ENCODE data around the gene AAK1. TPM values are rescaled to one million over a fixed set of nuclear protein-coding genes. Genes with fewer than 3 reads are reported as not detected.
"Not testable (repeated sequence)": the region's sequence is repeated elsewhere in the genome, so short reads cannot be mapped to it uniquely, and the experiment has no call there.

The AAK1 gene
- total RNA-seq, 1 donor from 2014 or later: 48.6 TPM

DNA sequence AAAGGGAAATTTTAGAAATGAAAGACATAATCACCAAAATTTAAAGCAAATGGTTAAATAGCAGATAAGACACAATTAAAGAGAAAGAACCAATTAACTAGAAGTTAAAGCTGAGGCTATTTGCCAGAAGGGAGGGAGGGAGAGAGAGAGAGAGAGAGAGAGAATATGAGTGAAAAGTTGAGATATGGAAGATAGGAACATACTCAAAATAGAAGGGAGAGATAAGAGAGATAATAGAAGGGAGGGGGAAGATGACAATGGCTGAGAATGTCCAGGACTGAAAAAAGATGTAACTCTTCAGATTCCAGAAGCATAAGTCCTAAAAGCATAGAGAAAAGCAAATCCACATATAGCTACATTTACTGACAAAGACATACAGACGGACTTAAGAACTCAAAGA lies 17.1 kb upstream of the AAK1 start:
- Histone ChIP-seq H3K4me3 (no peak overlapping the region), H3K36me3 (no peaks in the 10 kb centered on the region), H3K27me3 (no peaks in the 10 kb centered on the region), H3K4me1 (no peaks in the 10 kb centered on the region), H3K9me3 (no peaks in the 10 kb centered on the region), H3K27ac (no peak overlapping the region)
- TF ChIP-seq POLR2A (IDR thresholded peaks at IDR 0.05): no peak
- TF ChIP-seq POLR2AphosphoS5 (IDR thresholded peaks at IDR 0.05; ENCODE audit: insufficient read depth in 1 of 2, low read depth in 1 of 2): no peak
- TF ChIP-seq, protein P1, sequence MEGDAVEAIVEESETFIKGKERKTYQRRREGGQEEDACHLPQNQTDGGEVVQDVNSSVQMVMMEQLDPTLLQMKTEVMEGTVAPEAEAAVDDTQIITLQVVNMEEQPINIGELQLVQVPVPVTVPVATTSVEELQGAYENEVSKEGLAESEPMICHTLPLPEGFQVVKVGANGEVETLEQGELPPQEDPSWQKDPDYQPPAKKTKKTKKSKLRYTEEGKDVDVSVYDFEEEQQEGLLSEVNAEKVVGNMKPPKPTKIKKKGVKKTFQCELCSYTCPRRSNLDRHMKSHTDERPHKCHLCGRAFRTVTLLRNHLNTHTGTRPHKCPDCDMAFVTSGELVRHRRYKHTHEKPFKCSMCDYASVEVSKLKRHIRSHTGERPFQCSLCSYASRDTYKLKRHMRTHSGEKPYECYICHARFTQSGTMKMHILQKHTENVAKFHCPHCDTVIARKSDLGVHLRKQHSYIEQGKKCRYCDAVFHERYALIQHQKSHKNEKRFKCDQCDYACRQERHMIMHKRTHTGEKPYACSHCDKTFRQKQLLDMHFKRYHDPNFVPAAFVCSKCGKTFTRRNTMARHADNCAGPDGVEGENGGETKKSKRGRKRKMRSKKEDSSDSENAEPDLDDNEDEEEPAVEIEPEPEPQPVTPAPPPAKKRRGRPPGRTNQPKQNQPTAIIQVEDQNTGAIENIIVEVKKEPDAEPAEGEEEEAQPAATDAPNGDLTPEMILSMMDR (IDR thresholded peaks at IDR 0.05): no peak
- intact Hi-C loops (cut with DNase I): no loop called here
- no peak for DNase-seq (ENCODE audit: extremely low spot score in 2 of 2)

DNA sequence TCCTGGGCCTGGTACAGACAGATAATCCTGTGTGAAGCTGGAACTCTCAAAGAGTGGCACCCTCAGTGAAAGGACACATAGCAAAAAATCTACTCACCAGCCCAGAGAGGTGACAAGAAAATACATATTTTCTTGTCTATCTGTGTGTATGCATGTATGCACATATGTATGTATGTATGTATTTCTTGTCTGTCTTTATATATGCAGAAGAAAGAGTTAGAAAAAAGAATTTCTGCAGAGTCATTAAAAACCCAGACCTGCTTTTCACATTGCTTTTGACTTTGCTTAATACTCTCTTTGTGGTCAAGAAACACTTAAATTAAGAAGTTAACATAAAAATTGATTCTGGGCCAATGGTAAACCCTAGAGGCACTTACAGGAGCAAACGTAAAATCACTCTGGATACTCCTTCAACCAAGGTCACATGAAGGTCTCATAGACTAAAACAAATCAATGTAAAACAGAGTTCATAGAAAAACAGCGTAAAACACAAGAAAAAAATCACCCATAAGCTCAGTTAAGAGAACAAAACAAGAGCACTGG lies 16.5 kb upstream of the AAK1 start:
- Histone ChIP-seq H3K9me3 (no peaks in the 10 kb centered on the region), H3K4me1 (no peaks in the 10 kb centered on the region), H3K36me3 (no peaks in the 10 kb centered on the region), H3K27me3 (no peaks in the 10 kb centered on the region), H3K27ac (no peak overlapping the region), H3K4me3 (no peak overlapping the region)
- no peak for TF ChIP-seq POLR2A (IDR thresholded peaks at IDR 0.05)
- TF ChIP-seq POLR2AphosphoS5 (IDR thresholded peaks at IDR 0.05; ENCODE audit: insufficient read depth in 1 of 2, low read depth in 1 of 2): no peak
- TF ChIP-seq, protein P1 (IDR thresholded peaks at IDR 0.05): no peak
- intact Hi-C loops (cut with DNase I): no loop called here
- no peak for DNase-seq (ENCODE audit: extremely low spot score in 2 of 2)

DNA sequence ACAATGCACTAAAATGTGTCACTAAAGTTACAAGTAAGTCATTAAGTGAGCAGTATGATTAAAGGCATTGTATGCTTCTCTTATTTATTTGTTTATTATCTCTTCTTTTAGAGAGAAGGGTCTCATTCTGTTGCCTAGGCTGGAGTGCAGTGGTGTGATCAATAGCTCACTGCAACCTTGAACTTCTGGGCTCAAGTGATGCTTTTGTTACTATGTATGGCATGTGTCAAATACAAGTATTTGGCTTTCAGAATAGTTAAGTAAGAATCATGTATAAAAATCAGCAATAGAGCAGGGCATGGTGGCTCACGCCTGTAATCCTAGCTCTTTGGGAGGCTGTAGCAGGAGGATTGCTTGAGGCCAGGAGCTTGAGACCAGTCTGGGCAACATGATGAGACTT lies 15.8 kb upstream of the AAK1 start:
- DNase-seq (ENCODE audit: extremely low spot score in 2 of 2): no peak
- H3K4me1 ChIP-seq: no peaks in the 10 kb centered on the region
- H3K4me3 ChIP-seq: no peak overlapping the region
- no peaks in the 10 kb centered on the region for H3K9me3 ChIP-seq
- no peak overlapping the region for H3K27ac ChIP-seq
- TF ChIP-seq, protein P1 (IDR thresholded peaks at IDR 0.05): no peak
- TF ChIP-seq POLR2AphosphoS5 (IDR thresholded peaks at IDR 0.05; ENCODE audit: insufficient read depth in 1 of 2, low read depth in 1 of 2): no peak
- TF ChIP-seq POLR2A (IDR thresholded peaks at IDR 0.05): no peak
- no peaks in the 10 kb centered on the region for H3K36me3 ChIP-seq
- H3K27me3 ChIP-seq: no peaks in the 10 kb centered on the region
- intact Hi-C loops (cut with DNase I): no loop called here

DNA sequence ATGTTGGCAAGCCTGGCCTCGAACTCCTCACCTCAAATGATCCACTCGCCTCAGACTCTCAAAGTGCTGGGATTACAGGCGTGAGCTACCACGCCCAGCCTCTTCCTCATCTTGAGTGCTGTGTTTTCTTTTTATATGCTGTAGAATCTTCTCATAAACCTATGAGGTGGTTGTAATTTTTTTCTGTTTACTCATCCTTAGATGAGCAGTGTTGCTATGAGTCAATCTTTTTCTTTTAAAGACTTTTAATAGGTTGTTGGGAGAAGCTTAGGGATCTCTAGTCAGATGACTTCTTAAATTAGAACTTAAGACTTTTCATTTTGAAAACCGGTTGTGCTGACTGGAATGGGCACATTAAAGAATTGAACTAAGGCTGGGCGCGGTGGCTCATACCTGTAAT lies 8.7 kb upstream of the AAK1 start:
- intact Hi-C loops (cut with DNase I): no loop called here
- no peaks in the 10 kb centered on the region for H3K9me3 ChIP-seq
- no peaks in the 10 kb centered on the region for H3K4me1 ChIP-seq
- peak in 1 of 2 donors; percentile 84 for TF ChIP-seq POLR2AphosphoS5 (IDR thresholded peaks at IDR 0.05; ENCODE audit: insufficient read depth in 1 of 2, low read depth in 1 of 2)
- TF ChIP-seq, protein P1 (IDR thresholded peaks at IDR 0.05): no peak
- no peaks in the 10 kb centered on the region for H3K36me3 ChIP-seq
- no peak overlapping the region for H3K4me3 ChIP-seq
- H3K27ac ChIP-seq: peak overlapping the region; percentile 31
- H3K27me3 ChIP-seq: no peaks in the 10 kb centered on the region
- DNase-seq (ENCODE audit: extremely low spot score in 2 of 2): no peak

DNA sequence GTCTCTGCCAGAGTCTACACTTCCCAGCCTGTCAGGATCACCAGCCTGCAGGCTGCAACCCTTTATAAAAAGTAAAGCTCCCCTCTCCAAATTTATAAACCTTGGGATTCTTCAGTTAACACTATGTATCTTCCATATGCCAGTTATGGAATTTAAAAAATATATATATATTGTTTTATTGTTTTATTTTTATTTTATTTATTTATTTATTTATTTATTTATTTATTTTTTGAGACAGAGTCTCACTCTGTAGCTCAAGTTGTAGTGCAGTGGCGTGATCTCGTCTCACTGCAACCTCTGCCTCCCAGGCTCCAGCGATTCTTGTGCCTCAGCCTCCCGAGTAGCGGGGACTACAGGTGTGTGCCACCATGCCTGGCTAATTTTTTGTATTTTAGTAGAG lies 3.7 kb upstream of the AAK1 start:
- DNase-seq (ENCODE audit: extremely low spot score in 2 of 2); intact Hi-C loops (cut with DNase I); H3K9me3 ChIP-seq; H3K27ac ChIP-seq; H3K36me3 ChIP-seq; H3K27me3 ChIP-seq; H3K4me3 ChIP-seq: not testable (repeated sequence)
- peaks cover 11% of the 10 kb centered on the region for H3K4me1 ChIP-seq
